Gastroesophageal sphincter (tissue), 4 donors: Measurements from ENCODE around the gene OR52J3. TPM values are rescaled to one million over a fixed set of nuclear protein-coding genes. Genes with fewer than 3 reads are reported as not detected.

Experiments
- ATAC-seq: fragments of 150-250 bp; one replicate; pipeline ENCODE4 v1.9.1; 2016; ENCODE audit warnings: mild to moderate bottlenecking, moderate library complexity
- H3K27ac ChIP-seq, 4 donors: fragments of 200-600 bp; sonication (generic) in 3 of 4; 1 replicate in 3 of 4; 2 replicates in 1 of 4; pipeline ENCODE4 v1.5.1; 2016 to 2019
- H3K27me3 ChIP-seq: fragments of 200-600 bp; sonication (generic); one replicate; pipeline ENCODE4 v1.5.1; 2019
- H3K36me3 ChIP-seq, 2 donors: fragments of 200-600 bp; sonication (generic); one replicate each; pipeline ENCODE4 v1.5.1; 2019; ENCODE audit warnings: control low read depth in 1 of 2
- H3K4me1 ChIP-seq, 3 donors: fragments of 200-600 bp; sonication (generic); 1 replicate in 2 of 3; 2 replicates in 1 of 3; pipeline ENCODE4 v1.5.1; 2016 to 2019; ENCODE audit warnings: control low read depth in 2 of 3
- H3K4me3 ChIP-seq, 2 donors: fragments of 200-600 bp; sonication (generic); one replicate each; pipeline ENCODE4 v1.5.1; 2019; ENCODE audit warnings: mild to moderate bottlenecking in 1 of 2, moderate library complexity in 1 of 2
- H3K9me3 ChIP-seq, 3 donors: fragments of 200-600 bp; sonication (generic); one replicate each; pipeline ENCODE4 v1.5.1; 2017 to 2019; ENCODE audit warnings: control low read depth in 2 of 3
- EP300 ChIP-seq: sonication (generic); formaldehyde crosslinking; IDR thresholded peaks from one replicate; pipeline ENCODE4 v1.6.1; 2017; ENCODE audit warnings: antibody characterized with exemption, mild to moderate bottlenecking
- POLR2A ChIP-seq, 2 donors: fragments of 450-650 bp; IDR thresholded peaks; one replicate each; pipeline ENCODE4 v1.6.1; 2017; ENCODE audit warnings: antibody characterized with exemption in 2 of 2, mild to moderate bottlenecking in 2 of 2, moderate library complexity in 1 of 2
- POLR2AphosphoS5 ChIP-seq: sonication (generic); formaldehyde crosslinking; IDR thresholded peaks from one replicate; pipeline ENCODE4 v1.6.1; 2017; ENCODE audit warnings: antibody characterized with exemption
- WGBS, 2 donors: methylation state at CpG; one replicate each; pipeline ENCODE4 v1.1.5; 2018; ENCODE audit warnings: low coverage in 1 of 2; 5-methylcytosine and 5-hydroxymethylcytosine counted together
- total RNA-seq, 4 donors: library from RNA; depleted of rRNA; stranded (reverse); fragments of >200 nt; gene quantifications; one replicate each; pipeline ENCODE4 v1.1.0, GENCODE V29; 2016
- TF ChIP-seq, protein P1 (sequence below), 4 experiments: fragments of 200-600 bp in 2 of 4; fragments of 450-650 bp in 2 of 4; sonication (generic) in 1 of 4; IDR thresholded peaks; one replicate each; pipeline ENCODE4 v1.5.1; 2017 to 2019; ENCODE audit warnings: antibody characterized with exemption in 4 of 4, mild to moderate bottlenecking in 2 of 4, moderate library complexity in 2 of 4

OR52J3 gene
- total RNA-seq, 4 donors from 2014 or later = not detected

DNA sequence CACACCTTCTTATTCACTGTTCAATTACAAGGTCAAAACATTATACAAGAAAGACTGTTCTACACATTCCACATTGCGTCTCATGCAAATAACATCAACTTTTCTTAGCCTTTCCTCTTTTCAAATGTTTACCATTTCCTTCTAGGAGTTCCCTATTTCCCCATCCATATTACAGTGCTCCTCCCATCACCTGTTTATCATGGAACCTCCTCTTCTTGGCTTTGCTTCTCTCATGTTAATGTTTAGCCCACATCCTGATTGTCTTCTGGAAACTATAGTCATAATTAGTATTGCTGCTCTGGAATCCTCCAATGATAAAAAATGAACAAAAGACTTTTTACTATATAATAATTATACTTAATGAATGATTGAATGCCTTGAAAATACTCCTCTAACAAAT lies 44.3 kb downstream of the OR52J3 start:
- no peak for ATAC-seq

DNA sequence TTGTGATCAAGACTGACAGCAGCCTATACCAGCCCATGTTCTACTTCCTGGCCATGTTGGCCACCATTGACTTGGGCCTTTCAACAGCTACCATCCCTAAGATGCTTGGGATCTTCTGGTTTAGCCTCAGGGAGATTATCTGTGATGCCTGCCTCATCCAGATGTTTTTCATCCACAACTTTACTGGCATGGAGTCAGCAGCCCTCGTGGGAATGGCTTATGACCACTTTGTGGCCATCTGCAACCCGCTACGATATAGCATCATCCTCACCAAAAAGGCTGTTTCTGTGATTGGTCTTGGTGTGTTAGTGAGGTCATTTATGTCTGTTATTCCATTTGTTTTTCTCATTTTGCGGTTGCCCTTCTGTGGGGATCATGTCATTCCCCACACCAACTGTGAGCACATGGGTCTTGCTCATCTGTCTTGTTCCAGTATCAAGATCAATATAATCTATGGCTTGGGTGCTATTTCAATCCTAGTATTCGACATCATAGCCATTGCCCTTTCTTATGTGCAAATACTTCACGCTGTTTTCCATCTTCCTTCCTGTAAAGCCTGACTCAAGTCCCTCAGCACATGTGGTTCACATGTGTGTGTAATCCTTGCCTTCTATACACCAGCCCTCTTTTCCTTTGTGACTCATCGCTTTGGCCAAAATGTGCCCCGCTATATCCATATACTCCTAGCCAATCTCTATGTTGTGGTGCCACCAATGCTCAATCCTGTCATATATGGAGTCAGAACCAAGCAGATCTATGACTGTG lies 46.7 kb downstream of the OR52J3 start:
- H3K4me3 ChIP-seq = no peak overlapping the region
- peaks cover 3% of the 10 kb centered on the region for H3K27me3 ChIP-seq
- ATAC-seq = no peak
- H3K27ac ChIP-seq = no peak overlapping the region
- H3K36me3 ChIP-seq = no peaks in the 10 kb centered on the region
- H3K9me3 ChIP-seq = no peaks in the 10 kb centered on the region
- H3K4me1 ChIP-seq = no peaks in the 10 kb centered on the region
- WGBS, 2 donors = 82 to 84% methylated on average over 8 of the region's 8 CpGs
- TF ChIP-seq, protein P1, sequence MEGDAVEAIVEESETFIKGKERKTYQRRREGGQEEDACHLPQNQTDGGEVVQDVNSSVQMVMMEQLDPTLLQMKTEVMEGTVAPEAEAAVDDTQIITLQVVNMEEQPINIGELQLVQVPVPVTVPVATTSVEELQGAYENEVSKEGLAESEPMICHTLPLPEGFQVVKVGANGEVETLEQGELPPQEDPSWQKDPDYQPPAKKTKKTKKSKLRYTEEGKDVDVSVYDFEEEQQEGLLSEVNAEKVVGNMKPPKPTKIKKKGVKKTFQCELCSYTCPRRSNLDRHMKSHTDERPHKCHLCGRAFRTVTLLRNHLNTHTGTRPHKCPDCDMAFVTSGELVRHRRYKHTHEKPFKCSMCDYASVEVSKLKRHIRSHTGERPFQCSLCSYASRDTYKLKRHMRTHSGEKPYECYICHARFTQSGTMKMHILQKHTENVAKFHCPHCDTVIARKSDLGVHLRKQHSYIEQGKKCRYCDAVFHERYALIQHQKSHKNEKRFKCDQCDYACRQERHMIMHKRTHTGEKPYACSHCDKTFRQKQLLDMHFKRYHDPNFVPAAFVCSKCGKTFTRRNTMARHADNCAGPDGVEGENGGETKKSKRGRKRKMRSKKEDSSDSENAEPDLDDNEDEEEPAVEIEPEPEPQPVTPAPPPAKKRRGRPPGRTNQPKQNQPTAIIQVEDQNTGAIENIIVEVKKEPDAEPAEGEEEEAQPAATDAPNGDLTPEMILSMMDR (IDR thresholded peaks at IDR 0.05) = no peak

More for the DNA sequence above, 44.3 kb downstream of the OR52J3 start:
- Histone ChIP-seq H3K4me3 (no peak overlapping the region), H3K27ac (no peak overlapping the region), H3K4me1 (no peaks in the 10 kb centered on the region), H3K36me3 (no peaks in the 10 kb centered on the region), H3K9me3 (no peaks in the 10 kb centered on the region), H3K27me3 (peaks cover 3% of the 10 kb centered on the region)
- no peak for TF ChIP-seq POLR2AphosphoS5
- TF ChIP-seq EP300 = no peak
- no peak for TF ChIP-seq POLR2A (IDR thresholded peaks at IDR 0.05)
- WGBS, 2 donors = 63 to 84% methylated on average over 1 of the region's 1 CpG

DNA sequence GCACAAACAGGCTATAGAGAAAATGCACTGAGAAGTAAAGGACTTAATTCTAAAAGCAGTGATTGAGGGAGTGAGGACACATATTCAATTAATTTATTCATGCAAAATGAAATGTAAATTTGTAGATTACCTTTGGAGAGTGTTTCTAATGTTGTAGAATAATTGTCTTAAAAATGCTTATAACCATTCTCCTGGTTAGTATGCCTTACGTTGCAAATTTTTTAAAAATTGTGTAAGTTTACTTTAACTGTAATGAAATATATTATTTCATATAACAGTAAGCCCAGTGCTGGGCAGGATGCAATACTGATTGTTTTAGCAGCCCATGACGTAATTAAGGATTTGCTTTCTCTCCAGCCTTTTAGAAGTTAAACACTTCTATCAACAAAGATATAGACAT lies 49.7 kb downstream of the OR52J3 start:
- Histone ChIP-seq H3K27me3 (peaks cover 3% of the 10 kb centered on the region), H3K27ac (no peak overlapping the region), H3K9me3 (no peaks in the 10 kb centered on the region), H3K4me1 (no peaks in the 10 kb centered on the region), H3K36me3 (no peaks in the 10 kb centered on the region), H3K4me3 (no peak overlapping the region)
- TF ChIP-seq EP300 (no peak), POLR2A (IDR thresholded peaks at IDR 0.05) (no peak), POLR2AphosphoS5 (no peak)
- TF ChIP-seq, protein P1 (IDR thresholded peaks at IDR 0.05) = no peak
- ATAC-seq = no peak
- WGBS, 2 donors = 37 to 62% methylated on average over 2 of the region's 2 CpGs

Other genes with a start within 250 kb of the OR52J3 start
- gene OR52R1, start 242.1 kb upstream of the OR52J3 start, total RNA-seq = not detected
- not detected for gene OR51F2, start 225.2 kb upstream of the OR52J3 start, total RNA-seq
- not detected for gene OR51S1, start 197.3 kb upstream of the OR52J3 start, total RNA-seq
- not detected for gene OR51T1, start 164.6 kb upstream of the OR52J3 start, total RNA-seq
- not detected for gene OR51A7, start 142.7 kb upstream of the OR52J3 start, total RNA-seq
- gene OR51G2, start 127.2 kb upstream of the OR52J3 start, total RNA-seq = not detected
- not detected for gene OR51G1, start 122.2 kb upstream of the OR52J3 start, total RNA-seq
- not detected for gene OR51A4, start 98.9 kb upstream of the OR52J3 start, total RNA-seq
- gene OR51A2, start 90.8 kb upstream of the OR52J3 start, total RNA-seq = not detected
- under 1 TPM in 1 of 4 donors, not detected in 3; 0.31 TPM for gene OR51L1, start 51.7 kb upstream of the OR52J3 start, total RNA-seq
- gene OR52E2, start 13.1 kb downstream of the OR52J3 start, total RNA-seq = not detected
- not detected for gene OR52E1, start 23.0 kb downstream of the OR52J3 start, total RNA-seq
- gene OR52A5, start 91.8 kb downstream of the OR52J3 start, total RNA-seq = under 1 TPM in 1 of 4 donors, not detected in 3; 0.12 TPM
- not detected for gene OR52A1, start 108.2 kb downstream of the OR52J3 start, total RNA-seq
- not detected for gene OR51V1, start 154.2 kb downstream of the OR52J3 start, total RNA-seq
- 100 to 1,000 TPM in 2 of 4 donors, 10 to 100 TPM in 1, not detected in 1; 16.1 to 148 (median 132) TPM for gene HBB, start 180.5 kb downstream of the OR52J3 start, total RNA-seq
- not detected for gene HBD, start 188.0 kb downstream of the OR52J3 start, total RNA-seq
- gene HBG1, start 203.3 kb downstream of the OR52J3 start, total RNA-seq = not detected
- gene HBG2, start 208.3 kb downstream of the OR52J3 start, total RNA-seq = not detected
- gene HBE1, start 223.4 kb downstream of the OR52J3 start, total RNA-seq = under 1 TPM in 1 of 4 donors, not detected in 3; 0.67 TPM